Esophagus (tissue), 2 donors: ENCODE data around the gene UNCX. TPM values are rescaled to one million over a fixed set of nuclear protein-coding genes. Genes with fewer than 3 reads are reported as not detected.

Experiments
- H3K27ac ChIP-seq, 2 donors: one replicate each; pipeline ENCODE4 v1.5.1; 2013; ENCODE audit warnings: low read depth in 2 of 2, mild to moderate bottlenecking in 2 of 2, inconsistent platforms in 1 of 2, low read length in 1 of 2, moderate library complexity in 1 of 2
- H3K27me3 ChIP-seq, 2 donors: one replicate each; pipeline ENCODE4 v1.6.1; 2013; ENCODE audit warnings: low read length in 2 of 2, control low read depth in 1 of 2, mild to moderate bottlenecking in 1 of 2; ENCODE audit not compliant: insufficient read depth in 2 of 2, control insufficient read depth in 1 of 2
- H3K36me3 ChIP-seq, 2 donors: one replicate each; pipeline ENCODE4 v1.6.1; 2013; ENCODE audit warnings: low read length in 1 of 2; ENCODE audit not compliant: control insufficient read depth in 2 of 2, insufficient read depth in 2 of 2
- H3K4me1 ChIP-seq, 2 donors: one replicate each; pipeline ENCODE4 v1.6.1; 2013; ENCODE audit warnings: low read length in 1 of 2; ENCODE audit not compliant: control insufficient read depth in 2 of 2, insufficient read depth in 2 of 2
- H3K4me3 ChIP-seq, 2 donors: one replicate each; pipeline ENCODE4 v1.5.1; 2013; ENCODE audit warnings: low read length in 2 of 2, mild to moderate bottlenecking in 2 of 2, low read depth in 1 of 2, moderate library complexity in 1 of 2
- H3K9me3 ChIP-seq, 2 donors: one replicate each; pipeline ENCODE4 v1.6.1; 2013; ENCODE audit warnings: mild to moderate bottlenecking in 2 of 2, low read depth in 1 of 2, low read length in 1 of 2, moderate library complexity in 1 of 2; ENCODE audit not compliant: control insufficient read depth in 2 of 2, insufficient read depth in 1 of 2
- WGBS, 2 donors: extraction: QIAGEN DNeasy Blood & Tissue Kit; methylation state at CpG; one replicate each; pipeline ENCODE4 v1.1.7; 2013; 5-methylcytosine and 5-hydroxymethylcytosine counted together
- polyA plus RNA-seq, 2 donors: library from polyadenylated mRNA; stranded (reverse); fragments of 200-250 nt; gene quantifications; one replicate each; pipeline ENCODE4 v1.2.3, GENCODE V29; 2013
- donor health status: healthy with polysubstance abuse.
- donor health status: Bipolar disorder and iron deficiency.

The UNCX gene
- polyA plus RNA-seq, 2 donors, result not detected

GRCh38 chr7:1247527-1248041 lies 14.9 kb downstream of the UNCX start:
- Histone ChIP-seq H3K9me3 (no peaks in the 10 kb centered on the region), H3K4me3 (no peak overlapping the region), H3K27ac (no peak overlapping the region), H3K27me3 (peaks cover 7 to 63% of the 10 kb centered on the region in 2 donors), H3K4me1 (peaks cover 0 to 7% of the 10 kb centered on the region in 2 donors), H3K36me3 (no peaks in the 10 kb centered on the region)
- 4 to 7% methylated on average over 48 of the region's 48 CpGs for WGBS, 2 donors

GRCh38 chr7:1248143-1248915 lies 15.7 kb downstream of the UNCX start:
- Histone ChIP-seq H3K36me3 (no peaks in the 10 kb centered on the region), H3K4me1 (peaks cover 0 to 7% of the 10 kb centered on the region in 2 donors), H3K27ac (no peak overlapping the region), H3K9me3 (no peaks in the 10 kb centered on the region), H3K27me3 (peaks cover 7 to 58% of the 10 kb centered on the region in 2 donors), H3K4me3 (no peak overlapping the region)
- WGBS, 2 donors, result 8 to 9% methylated on average over 27 of the region's 27 CpGs

GRCh38 chr7:1248916-1249581 lies 16.4 kb downstream of the UNCX start:
- peaks cover 7 to 52% of the 10 kb centered on the region in 2 donors for H3K27me3 ChIP-seq
- WGBS, 2 donors, result 5 to 6% methylated on average over 25 of the region's 26 CpGs

GRCh38 chr7:1249731-1250130 lies 17.1 kb downstream of the UNCX start:
- Histone ChIP-seq H3K27ac (no peak overlapping the region), H3K4me3 (no peak overlapping the region), H3K36me3 (no peaks in the 10 kb centered on the region), H3K9me3 (no peaks in the 10 kb centered on the region), H3K4me1 (peaks cover 0 to 7% of the 10 kb centered on the region in 2 donors), H3K27me3 (peaks cover 7 to 49% of the 10 kb centered on the region in 2 donors)
- WGBS, 2 donors, result 7 to 10% methylated on average over 12 to 14 of the region's 14 CpGs

More at GRCh38 chr7:1248916-1249581, 16.4 kb downstream of the UNCX start:
- Histone ChIP-seq H3K4me1 (peaks cover 0 to 7% of the 10 kb centered on the region in 2 donors), H3K9me3 (no peaks in the 10 kb centered on the region), H3K36me3 (no peaks in the 10 kb centered on the region), H3K27ac (no peak overlapping the region), H3K4me3 (no peak overlapping the region)

- peaks cover 8 to 45% of the 10 kb centered on the region in 2 donors for H3K27me3 ChIP-seq
Observed at GRCh38 chr7:1250901-1251300, 18.2 kb downstream of the UNCX start.

GRCh38 chr7:1251796-1252539 lies 19.3 kb downstream of the UNCX start:
- Histone ChIP-seq H3K27me3 (peaks cover 8 to 38% of the 10 kb centered on the region in 2 donors), H3K4me3 (no peak overlapping the region), H3K9me3 (no peaks in the 10 kb centered on the region), H3K27ac (no peak overlapping the region), H3K36me3 (no peaks in the 10 kb centered on the region), H3K4me1 (peaks cover 0 to 7% of the 10 kb centered on the region in 2 donors)
- WGBS, 2 donors, result 34 to 39% methylated on average over 24 to 25 of the region's 25 CpGs

More at GRCh38 chr7:1250901-1251300, 18.2 kb downstream of the UNCX start:
- Histone ChIP-seq H3K9me3 (no peaks in the 10 kb centered on the region), H3K4me1 (peaks cover 0 to 7% of the 10 kb centered on the region in 2 donors), H3K4me3 (no peak overlapping the region), H3K36me3 (no peaks in the 10 kb centered on the region), H3K27ac (no peak overlapping the region)
- whole genome bisulfite sequencing, 2 donors, result 86 to 87% methylated on average over 8 of the region's 8 CpGs

- H3K36me3 ChIP-seq, result no peaks in the 10 kb centered on the region
- no peak overlapping the region for H3K27ac ChIP-seq
- H3K4me3 ChIP-seq, result no peak overlapping the region
- no peaks in the 10 kb centered on the region for H3K9me3 ChIP-seq
- WGBS, 2 donors, result 72 to 77% methylated on average over 17 of the region's 17 CpGs
- H3K27me3 ChIP-seq, result peaks cover 8 to 31% of the 10 kb centered on the region in 2 donors
- H3K4me1 ChIP-seq, result peaks cover 0 to 5% of the 10 kb centered on the region in 2 donors
Observed at GRCh38 chr7:1252540-1253090, 19.9 kb downstream of the UNCX start.

GRCh38 chr7:1253681-1254181 lies 21.1 kb downstream of the UNCX start:
- Histone ChIP-seq H3K27me3 (peaks cover 8 to 26% of the 10 kb centered on the region in 2 donors), H3K36me3 (no peaks in the 10 kb centered on the region), H3K4me3 (no peak overlapping the region), H3K9me3 (no peaks in the 10 kb centered on the region), H3K4me1 (peaks cover 0 to 2% of the 10 kb centered on the region in 2 donors), H3K27ac (no peak overlapping the region)
- 56 to 64% methylated on average over 20 of the region's 20 CpGs for WGBS, 2 donors
